Endothelial cell of umbilical vein (primary cell): ENCODE measurements around the gene IBA57. TPM values are rescaled to one million over a fixed set of nuclear protein-coding genes. Genes with fewer than 3 reads are reported as not detected.

Source experiments
- BruUV-seq: library from RNA; stranded (reverse); fragments of 400-500 nt; replicated peaks from 2 replicates; lab custom pipeline; 2021; lab: Mats Ljungman, UMichigan
- CTCF ChIA-PET: fragments of 300-600, 350-600 bp; sonication (Branson Sonifier 250); formaldehyde crosslinking; loops from one replicate; lab custom pipeline; 2021; ENCODE audit warnings: antibody characterized with exemption, inconsistent platforms; lab: Charles Lee
- POLR2A ChIA-PET: fragments of 300-600, 350-600 bp; sonication (Branson Sonifier 250); formaldehyde crosslinking; loops from one replicate; lab custom pipeline; 2021; ENCODE audit warnings: antibody characterized with exemption, inconsistent platforms; lab: Charles Lee
- DNase-seq: peaks from one replicate; pipeline ENCODE4 v3.0.0-alpha.2; 2011; ENCODE audit warnings: low read depth, low spot score
- FAIRE-seq: peaks from 2 replicates; lab custom pipeline; 2011; peaks lifted over from hg19 to GRCh38; lab: Jason Lieb, UNC
- H2AFZ ChIP-seq: 2 replicates; pipeline ENCODE4 v1.6.0; 2012; ENCODE audit warnings: low read depth, low read length, control low read depth, inconsistent platforms
- H3K27ac ChIP-seq: 2 replicates; pipeline ENCODE4 v1.5.1; 2011; ENCODE audit warnings: low read depth, mild to moderate bottlenecking, control low read depth, low read length, moderate library complexity; ENCODE audit not compliant: insufficient read depth
- H3K27me3 ChIP-seq, 2 experiments: 2 replicates each; pipeline versions ENCODE4 v1.6.0 to v1.6.1; 2011; ENCODE audit warnings: low read length in 2 of 2, mixed read lengths in 1 of 2; ENCODE audit not compliant: control insufficient read depth in 2 of 2, insufficient read depth in 2 of 2
- H3K36me3 ChIP-seq, 2 experiments: 2 replicates in 1 of 2; 3 replicates in 1 of 2; pipeline ENCODE4 v1.5.1; 2011; ENCODE audit warnings: low read length in 2 of 2, mild to moderate bottlenecking in 1 of 2, moderate library complexity in 1 of 2; ENCODE audit not compliant: control insufficient read depth in 2 of 2, insufficient read depth in 2 of 2; ENCODE audit errors: extremely low read depth in 1 of 2
- H3K4me1 ChIP-seq: 3 replicates; pipeline ENCODE4 v1.5.1; 2011; ENCODE audit warnings: mild to moderate bottlenecking, low read length; ENCODE audit not compliant: control insufficient read depth, insufficient read depth; ENCODE audit errors: extremely low read depth
- H3K4me2 ChIP-seq: 2 replicates; pipeline ENCODE4 v1.6.1; 2011; ENCODE audit warnings: low read length, control low read depth, mixed read lengths; ENCODE audit not compliant: insufficient read depth
- H3K4me3 ChIP-seq, 3 experiments: fragments of 200-600 bp in 1 of 3; sonication (generic), shearing (Covaris generic) in 1 of 3; replicated peaks in 1 of 3; 2 replicates each; pipeline ENCODE4 v1.5.1; 2011 to 2016; ENCODE audit warnings: control low read depth in 3 of 3, low read length in 3 of 3, mild to moderate bottlenecking in 2 of 3, inconsistent platforms in 1 of 3, low read depth in 1 of 3, moderate library complexity in 1 of 3; ENCODE audit not compliant: insufficient read depth in 1 of 3
- H3K79me2 ChIP-seq: 2 replicates; pipeline ENCODE4 v1.6.0; 2012; ENCODE audit warnings: low read length, inconsistent platforms; ENCODE audit not compliant: control insufficient read depth, insufficient read depth
- H3K9ac ChIP-seq: replicated peaks from 2 replicates; pipeline ENCODE3; 2011; ENCODE audit warnings: low read length, control low read depth; ENCODE audit not compliant: insufficient read depth; ENCODE audit errors: extremely low read depth
- H3K9me1 ChIP-seq: replicated peaks from 3 replicates; pipeline ENCODE4 v1.6.0; 2011; ENCODE audit warnings: mild to moderate bottlenecking, low read length; ENCODE audit not compliant: control insufficient read depth, insufficient read depth; ENCODE audit errors: extremely low read depth
- H3K9me3 ChIP-seq: replicated peaks from 2 replicates; pipeline ENCODE4 v1.5.1; 2012; ENCODE audit warnings: low read length, inconsistent platforms; ENCODE audit not compliant: control insufficient read depth, insufficient read depth
- H4K20me1 ChIP-seq: replicated peaks from 2 replicates; pipeline ENCODE3; 2011; ENCODE audit warnings: mild to moderate bottlenecking, low read length; ENCODE audit not compliant: control insufficient read depth, insufficient read depth; ENCODE audit errors: extremely low read depth
- EZH2 ChIP-seq: IDR thresholded peaks from 2 replicates; pipeline ENCODE4 v1.6.1; 2012; ENCODE audit warnings: borderline replicate concordance, low read depth, mild to moderate bottlenecking, moderate library complexity, low read length, inconsistent platforms; ENCODE audit not compliant: severe bottlenecking
- FOS ChIP-seq: IDR thresholded peaks from 2 replicates; pipeline ENCODE4 v1.6.1; 2011; ENCODE audit warnings: mild to moderate bottlenecking, low read length, moderate library complexity, borderline replicate concordance; ENCODE audit not compliant: insufficient read depth
- GATA2 ChIP-seq: IDR thresholded peaks from 2 replicates; pipeline ENCODE4 v1.7.0; 2011; ENCODE audit warnings: low read depth, mild to moderate bottlenecking, moderate library complexity, mixed read lengths, low read length; ENCODE audit not compliant: insufficient read length, insufficient read depth
- JUN ChIP-seq: IDR thresholded peaks from 2 replicates; pipeline ENCODE4 v1.6.1; 2011; ENCODE audit warnings: borderline replicate concordance, low read depth; ENCODE audit not compliant: insufficient read length, insufficient read depth
- MYC ChIP-seq: IDR thresholded peaks from one replicate; pipeline ENCODE4 v1.6.1; 2011; ENCODE audit warnings: mild to moderate bottlenecking, low read depth, low read length
- POLR2A ChIP-seq: IDR thresholded peaks from 2 replicates; pipeline ENCODE4 v1.6.1; 2012; ENCODE audit warnings: low read depth, mild to moderate bottlenecking, control low read depth, low read length
- POLR2AphosphoS5 ChIP-seq: IDR thresholded peaks from 2 replicates; pipeline ENCODE4 v1.6.1; 2012; ENCODE audit warnings: low read depth, mild to moderate bottlenecking, control low read depth, low read length, moderate library complexity; ENCODE audit not compliant: insufficient read depth
- dilution Hi-C: fragments of 300-500 bp; cut with MboI; formaldehyde crosslinking; loops from one replicate; pipeline ENCODE4 v1.15.0; 2019; ENCODE audit warnings: low sequenced_read_pairs; ENCODE audit not compliant: extremely low pct_ligation_motif_present
- intact Hi-C: fragments of 100-400 bp; cut with micrococcal nuclease; formaldehyde crosslinking; loops from one replicate; pipeline ENCODE4 v1.10.0; 2022
- polyA plus RNA-seq, 4 experiments: library from polyadenylated mRNA; depleted of rRNA in 3 of 4; stranded (reverse) in 3 of 4; unstranded in 1 of 4; fragments of >200 nt; gene quantifications; 2 replicates each; pipeline versions ENCODE4 v1.2.1 to v1.2.3, GENCODE V29; 2011 to 2012; ENCODE audit warnings: missing spikeins in 1 of 4
- total RNA-seq: library from RNA; stranded (reverse); gene quantifications from 2 replicates; pipeline ENCODE4 v1.2.3, GENCODE V29; 2021
- TF ChIP-seq, protein P1 (sequence below): IDR thresholded peaks from 2 replicates; pipeline ENCODE4 v1.6.1; 2011; ENCODE audit not compliant: insufficient read depth, insufficient read length
- TF ChIP-seq, protein P2 (sequence below), 2 donors: IDR thresholded peaks; 1 replicate in 1 of 2; 2 replicates in 1 of 2; pipeline ENCODE4 v1.5.1; 2011; ENCODE audit warnings: low read length in 2 of 2, mild to moderate bottlenecking in 2 of 2, moderate library complexity in 2 of 2, control low read depth in 1 of 2, inconsistent platforms in 1 of 2, low read depth in 1 of 2; ENCODE audit not compliant: insufficient read depth in 1 of 2; ENCODE audit errors: extremely low read depth in 1 of 2

IBA57 gene
- total and polyA plus RNA-seq, 2 donors (not counting 3 experiments of a cell fraction or from before 2014, with no cell fraction given): 3.4 to 7.7 TPM

DNA sequence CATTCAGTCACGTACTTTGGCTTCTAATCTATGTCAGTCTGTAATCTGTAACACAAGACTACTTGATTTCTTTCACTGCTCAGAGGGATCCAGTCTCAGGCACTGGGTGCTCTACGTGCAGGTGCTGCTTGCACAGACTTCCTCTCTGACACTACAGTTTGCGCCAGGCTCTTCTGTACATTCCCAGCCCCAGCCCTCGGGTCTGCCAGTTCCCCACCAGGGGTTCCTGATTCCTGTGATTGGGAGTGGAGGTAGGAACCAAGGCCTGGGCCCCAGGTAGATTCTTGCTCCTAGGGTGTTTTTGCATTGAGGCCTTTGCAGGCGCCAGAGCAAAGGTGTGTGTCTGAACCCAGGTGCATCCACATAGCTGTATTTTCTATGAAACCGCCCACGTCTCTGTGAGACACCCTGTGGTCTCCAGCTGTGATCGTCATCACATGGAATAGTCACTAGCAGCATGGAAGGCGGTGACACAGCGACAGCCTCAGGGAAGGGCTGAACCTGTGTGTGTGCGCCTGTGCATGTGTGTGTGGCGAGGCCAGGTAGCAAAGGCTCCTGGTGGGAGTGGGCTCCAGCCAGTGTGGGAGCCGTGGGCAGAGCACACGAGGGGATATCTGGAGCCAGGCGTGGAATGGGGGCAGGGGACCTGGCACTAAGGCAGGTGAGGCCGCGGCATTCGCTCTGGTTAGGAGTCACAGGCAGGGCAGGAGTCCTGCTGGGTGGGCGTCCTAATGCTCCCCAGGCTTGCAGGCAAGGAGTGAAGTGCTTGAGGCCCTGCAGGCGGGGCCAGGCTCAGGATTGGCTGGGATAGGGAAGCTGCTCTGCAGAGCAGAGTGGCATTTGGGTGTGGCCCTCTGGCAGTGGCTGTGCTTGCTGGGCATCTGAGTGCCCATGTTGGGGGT lies 10.7 kb upstream of the IBA57 start:
- Histone ChIP-seq H3K4me2 (no peak overlapping the region), H3K9me1 (no peaks in the 10 kb centered on the region), H3K27me3 (no peaks in the 10 kb centered on the region), H3K9me3 (no peaks in the 10 kb centered on the region), H4K20me1 (no peaks in the 10 kb centered on the region), H3K27ac (no peak overlapping the region), H3K9ac (no peak overlapping the region), H3K4me1 (no peaks in the 10 kb centered on the region), H2AFZ (no peak overlapping the region), H3K4me3 (no peak overlapping the region), H3K79me2 (no peaks in the 10 kb centered on the region), H3K36me3 (no peaks in the 10 kb centered on the region)
- no peak for FAIRE-seq
- intact Hi-C loops: no loop called here
- dilution Hi-C loops: no loop called here
- no peak for TF ChIP-seq POLR2AphosphoS5
- no peak for TF ChIP-seq MYC
- TF ChIP-seq GATA2: no peak
- TF ChIP-seq, protein P1, sequence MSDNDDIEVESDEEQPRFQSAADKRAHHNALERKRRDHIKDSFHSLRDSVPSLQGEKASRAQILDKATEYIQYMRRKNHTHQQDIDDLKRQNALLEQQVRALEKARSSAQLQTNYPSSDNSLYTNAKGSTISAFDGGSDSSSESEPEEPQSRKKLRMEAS: no peak
- TF ChIP-seq, protein P2, sequence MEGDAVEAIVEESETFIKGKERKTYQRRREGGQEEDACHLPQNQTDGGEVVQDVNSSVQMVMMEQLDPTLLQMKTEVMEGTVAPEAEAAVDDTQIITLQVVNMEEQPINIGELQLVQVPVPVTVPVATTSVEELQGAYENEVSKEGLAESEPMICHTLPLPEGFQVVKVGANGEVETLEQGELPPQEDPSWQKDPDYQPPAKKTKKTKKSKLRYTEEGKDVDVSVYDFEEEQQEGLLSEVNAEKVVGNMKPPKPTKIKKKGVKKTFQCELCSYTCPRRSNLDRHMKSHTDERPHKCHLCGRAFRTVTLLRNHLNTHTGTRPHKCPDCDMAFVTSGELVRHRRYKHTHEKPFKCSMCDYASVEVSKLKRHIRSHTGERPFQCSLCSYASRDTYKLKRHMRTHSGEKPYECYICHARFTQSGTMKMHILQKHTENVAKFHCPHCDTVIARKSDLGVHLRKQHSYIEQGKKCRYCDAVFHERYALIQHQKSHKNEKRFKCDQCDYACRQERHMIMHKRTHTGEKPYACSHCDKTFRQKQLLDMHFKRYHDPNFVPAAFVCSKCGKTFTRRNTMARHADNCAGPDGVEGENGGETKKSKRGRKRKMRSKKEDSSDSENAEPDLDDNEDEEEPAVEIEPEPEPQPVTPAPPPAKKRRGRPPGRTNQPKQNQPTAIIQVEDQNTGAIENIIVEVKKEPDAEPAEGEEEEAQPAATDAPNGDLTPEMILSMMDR (IDR thresholded peaks at IDR 0.05; ENCODE audit: extremely low read depth in 1 of 2, insufficient read depth in 1 of 2, low read depth in 1 of 2, low read length in 2 of 2): no peak
- no peak for TF ChIP-seq JUN
- no peak for TF ChIP-seq FOS
- TF ChIP-seq POLR2A: no peak
- no peak for TF ChIP-seq EZH2
- POLR2A ChIA-PET: no interaction called here
- DNase-seq: no peak
- CTCF ChIA-PET: interaction anchor here (1.0 to 3.3 kb wide), 2 partner anchors 10 to 24 kb away, joined by 3 to 10 read pairs; partner anchors contain the start of gene IBA57
- no TSS peak for BruUV-seq
